ENCODE measurements around the gene SRP14.
"Not testable (repeated sequence)": the region's sequence is repeated elsewhere in the genome, so short reads cannot be mapped to it uniquely, and the experiment has no call there.

SRP14 gene

DNA sequence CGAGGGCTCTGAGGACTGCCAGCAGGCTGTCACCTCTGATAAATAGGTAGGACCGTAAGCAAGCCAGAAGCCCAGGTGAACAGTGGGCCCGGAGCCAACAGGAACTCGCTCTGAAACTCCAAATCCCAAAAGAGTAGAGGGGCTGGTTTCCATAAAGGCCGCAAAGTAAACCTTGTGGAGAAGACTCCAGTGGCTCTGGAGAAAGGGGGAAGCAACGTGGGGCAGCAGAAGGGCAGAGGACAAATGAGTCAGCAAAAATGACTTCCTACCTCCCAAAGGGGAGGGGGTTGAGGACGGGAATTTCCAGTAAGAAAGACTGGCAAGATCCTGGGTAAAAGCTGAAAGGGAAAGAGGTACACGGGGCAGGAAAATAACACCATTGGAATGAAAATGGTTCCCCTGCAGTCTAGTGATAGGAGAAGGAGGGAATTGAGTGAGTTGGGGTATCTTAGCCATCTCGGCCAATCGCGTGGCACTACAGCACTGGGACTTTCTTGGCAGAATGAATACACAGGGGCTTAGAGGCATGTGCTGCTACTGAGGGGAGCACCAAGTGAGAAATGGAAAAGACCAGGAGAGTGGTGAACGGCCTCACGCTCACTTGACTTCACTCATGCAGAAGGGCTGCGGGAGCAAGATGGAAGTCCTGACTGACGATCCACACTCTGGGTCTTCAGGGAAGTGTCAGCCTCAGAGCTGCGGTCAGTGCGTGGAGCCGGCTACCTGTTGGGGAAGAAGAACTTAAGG is 36.5 kb upstream of the SRP14 start:
- Histone ChIP-seq H3K9ac (ENCODE audit: low read length) (no peak overlapping the region), H3K27me3 (replicated peaks; ENCODE audit: control insufficient read depth, insufficient read depth, low read length) (no peaks in the 10 kb centered on the region), H3K4me1 (ENCODE audit: control insufficient read depth, insufficient read depth, low read length) (no peaks in the 10 kb centered on the region), H3K9me3 (ENCODE audit: control insufficient read depth, low read length) (no peaks in the 10 kb centered on the region), H3K36me3 (ENCODE audit: control insufficient read depth, insufficient read depth, low read length, severe bottlenecking) (no peaks in the 10 kb centered on the region), H3K4me3 (ENCODE audit: low read length) (no peak overlapping the region)
- DNase-seq (ENCODE audit: low read depth), result no peak

DNA sequence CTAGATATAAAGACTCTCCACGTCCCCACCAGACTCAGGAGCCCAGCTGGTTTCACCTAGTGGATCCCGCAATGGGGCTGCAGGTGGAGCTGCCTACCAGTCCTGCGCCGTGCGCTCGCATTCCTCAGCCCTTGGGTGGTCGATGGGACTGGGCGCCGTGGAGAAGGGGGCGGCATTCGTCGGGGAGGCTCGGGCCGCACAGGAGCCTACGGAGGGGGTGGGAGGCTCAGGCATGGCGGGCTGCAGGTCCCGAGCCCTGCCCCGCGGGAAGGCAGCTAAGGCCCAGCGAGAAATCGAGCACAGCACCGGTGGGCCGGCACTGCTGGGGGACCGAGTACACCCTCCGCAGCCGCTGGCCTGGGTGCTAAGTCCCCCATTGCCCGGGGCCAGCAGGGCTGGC is 35.7 kb upstream of the SRP14 start:
- H3K4me1 ChIP-seq (ENCODE audit: control insufficient read depth, insufficient read depth, low read length); DNase-seq (ENCODE audit: low read depth); H3K36me3 ChIP-seq (ENCODE audit: control insufficient read depth, insufficient read depth, low read length, severe bottlenecking); H3K9ac ChIP-seq (ENCODE audit: low read length); H3K9me3 ChIP-seq (ENCODE audit: control insufficient read depth, low read length); H3K4me3 ChIP-seq (ENCODE audit: low read length); H3K27me3 ChIP-seq (replicated peaks; ENCODE audit: control insufficient read depth, insufficient read depth, low read length): not testable (repeated sequence)

DNA sequence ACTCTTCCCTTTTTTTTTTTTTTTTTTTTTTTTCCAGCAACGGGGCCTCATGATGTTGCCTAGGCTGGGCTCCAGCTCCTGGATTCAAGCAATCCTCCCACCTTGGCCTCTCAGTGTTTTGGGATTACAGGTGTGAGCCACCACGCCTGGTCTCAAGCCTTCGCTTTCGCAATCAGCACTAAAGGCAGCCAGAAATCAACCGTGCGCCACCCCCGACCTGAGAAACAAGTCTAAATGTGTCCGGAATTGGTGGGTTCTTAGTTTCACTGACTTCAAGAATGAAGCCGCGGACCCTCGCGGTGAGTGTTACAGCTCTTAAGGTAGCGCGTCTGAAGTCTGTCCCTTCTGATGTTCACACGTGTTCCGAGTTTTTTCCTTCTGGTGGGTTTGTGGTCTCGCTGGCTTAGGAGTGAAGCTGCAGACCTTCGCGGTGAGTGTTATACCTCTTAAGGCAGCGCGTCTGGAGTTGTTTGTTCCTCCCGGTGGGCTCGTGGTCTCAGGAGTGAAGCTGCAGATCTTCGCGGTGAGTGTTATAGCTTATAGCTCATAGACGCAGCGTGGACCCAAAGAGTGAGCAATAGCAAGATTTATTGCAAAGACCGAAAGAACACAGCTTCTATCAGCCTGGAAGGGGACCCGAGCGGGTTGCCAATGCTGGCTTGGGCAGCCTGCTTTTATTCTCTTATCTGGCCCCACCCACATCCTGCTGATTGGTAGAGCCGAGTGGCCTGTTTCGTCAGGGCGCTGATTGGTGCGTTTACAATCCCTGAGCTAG is 34.9 kb upstream of the SRP14 start:
- H3K27me3 ChIP-seq (replicated peaks; ENCODE audit: control insufficient read depth, insufficient read depth, low read length); H3K4me3 ChIP-seq (ENCODE audit: low read length); H3K9ac ChIP-seq (ENCODE audit: low read length); H3K36me3 ChIP-seq (ENCODE audit: control insufficient read depth, insufficient read depth, low read length, severe bottlenecking); DNase-seq (ENCODE audit: low read depth); H3K9me3 ChIP-seq (ENCODE audit: control insufficient read depth, low read length); H3K4me1 ChIP-seq (ENCODE audit: control insufficient read depth, insufficient read depth, low read length): not testable (repeated sequence)

DNA sequence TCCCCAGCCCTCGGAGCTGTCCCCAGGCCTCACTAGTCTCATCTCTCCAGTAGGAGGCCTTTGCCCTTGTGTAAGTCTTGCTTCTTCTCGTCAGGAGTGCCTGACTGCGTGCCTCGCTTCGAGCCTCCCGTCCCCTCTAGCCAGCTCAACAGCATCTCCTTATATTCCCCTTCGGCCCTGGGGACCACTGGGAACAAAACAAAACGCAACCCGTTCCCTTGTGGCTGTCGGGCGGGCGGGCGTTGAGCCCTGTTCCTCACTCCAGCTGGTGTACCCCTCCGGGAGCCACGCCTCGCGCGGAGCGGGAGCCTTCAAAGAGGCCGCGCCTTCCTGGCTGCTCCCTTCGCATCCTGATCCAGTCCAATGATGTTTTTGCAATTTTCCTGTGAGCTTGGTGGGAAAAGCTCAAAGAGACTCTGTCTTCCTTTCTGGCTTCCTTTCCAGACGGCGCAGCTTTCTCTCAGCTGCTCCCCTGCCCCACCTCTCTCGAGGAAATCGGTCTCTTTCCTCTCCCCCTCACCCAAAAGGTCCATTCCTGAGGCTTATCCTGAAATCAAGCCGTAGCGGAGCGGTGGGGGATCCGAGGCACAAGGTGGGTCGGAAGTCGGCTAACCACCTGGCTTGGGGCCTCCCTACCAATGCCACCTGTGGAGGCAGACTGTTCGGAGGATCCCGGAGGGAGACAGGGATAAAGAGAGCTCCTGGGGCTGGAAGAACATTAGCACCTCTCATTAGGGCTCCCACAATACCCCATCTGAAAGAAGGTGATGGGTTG is 33.4 kb upstream of the SRP14 start:
- Histone ChIP-seq H3K9ac (ENCODE audit: low read length) (no peak overlapping the region), H3K36me3 (ENCODE audit: control insufficient read depth, insufficient read depth, low read length, severe bottlenecking) (no peaks in the 10 kb centered on the region), H3K9me3 (ENCODE audit: control insufficient read depth, low read length) (no peaks in the 10 kb centered on the region), H3K27me3 (replicated peaks; ENCODE audit: control insufficient read depth, insufficient read depth, low read length) (no peaks in the 10 kb centered on the region), H3K4me1 (ENCODE audit: control insufficient read depth, insufficient read depth, low read length) (peaks cover 18% of the 10 kb centered on the region), H3K4me3 (ENCODE audit: low read length) (no peak overlapping the region)
- DNase-seq (ENCODE audit: low read depth), result no peak

DNA sequence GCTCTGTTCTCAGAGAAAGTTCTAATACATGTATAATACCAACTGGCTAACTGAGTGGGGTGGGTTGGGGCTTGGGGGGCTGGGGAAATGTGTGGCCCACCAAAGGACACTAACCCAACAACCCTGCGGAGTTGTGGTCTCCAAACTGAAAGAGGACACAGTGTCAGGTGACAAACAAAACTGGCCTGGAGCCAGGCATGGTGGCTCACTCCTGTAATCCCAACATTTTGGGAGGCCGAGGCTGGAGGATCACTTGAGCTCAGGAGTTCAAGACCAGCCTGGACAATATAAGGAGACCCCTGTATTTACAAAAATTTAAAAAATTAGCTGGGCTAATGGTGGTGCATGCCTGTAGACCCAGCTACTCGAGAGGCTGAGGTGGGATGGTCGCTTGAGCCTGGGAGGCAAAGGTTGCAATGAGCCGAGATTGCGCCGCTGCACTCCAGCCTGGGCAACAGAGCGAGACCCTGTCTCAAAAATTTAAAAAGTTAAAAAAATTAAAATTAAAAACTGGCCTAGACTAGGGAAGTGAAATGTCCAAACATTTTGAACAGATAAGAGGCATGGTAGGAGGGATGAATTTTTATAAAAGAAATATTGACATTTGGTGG is 31.7 kb upstream of the SRP14 start:
- DNase-seq (ENCODE audit: low read depth), result no peak
- peaks cover 20% of the 10 kb centered on the region for H3K4me1 ChIP-seq (ENCODE audit: control insufficient read depth, insufficient read depth, low read length)
- H3K27me3 ChIP-seq (replicated peaks; ENCODE audit: control insufficient read depth, insufficient read depth, low read length), result no peaks in the 10 kb centered on the region
- no peak overlapping the region for H3K9ac ChIP-seq (ENCODE audit: low read length)
- no peaks in the 10 kb centered on the region for H3K9me3 ChIP-seq (ENCODE audit: control insufficient read depth, low read length)
- no peak overlapping the region for H3K4me3 ChIP-seq (ENCODE audit: low read length)
- H3K36me3 ChIP-seq (ENCODE audit: control insufficient read depth, insufficient read depth, low read length, severe bottlenecking), result no peaks in the 10 kb centered on the region

DNA sequence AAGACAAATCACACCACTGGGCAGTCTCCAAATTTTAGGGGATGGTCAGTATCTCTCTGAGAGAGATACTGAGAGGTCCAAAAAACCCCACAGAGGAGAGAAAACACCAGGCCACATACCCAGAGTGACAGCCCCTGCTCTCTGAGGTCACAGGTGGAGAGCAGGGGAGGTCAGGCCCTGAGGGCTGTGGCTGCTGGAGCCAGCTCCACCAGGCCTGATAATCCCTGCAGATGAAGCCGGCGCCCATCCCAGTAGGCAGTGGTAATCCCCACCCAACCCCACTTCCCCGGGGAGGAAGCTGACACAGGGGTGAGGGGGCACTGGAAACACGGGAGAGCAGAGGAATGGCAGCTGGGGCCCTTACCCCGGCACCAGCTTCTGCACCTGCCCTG is 31.2 kb upstream of the SRP14 start:
- no peaks in the 10 kb centered on the region for H3K36me3 ChIP-seq (ENCODE audit: control insufficient read depth, insufficient read depth, low read length, severe bottlenecking)
- H3K27me3 ChIP-seq (replicated peaks; ENCODE audit: control insufficient read depth, insufficient read depth, low read length), result no peaks in the 10 kb centered on the region
- H3K9ac ChIP-seq (ENCODE audit: low read length), result no peak overlapping the region
- peaks cover 20% of the 10 kb centered on the region for H3K4me1 ChIP-seq (ENCODE audit: control insufficient read depth, insufficient read depth, low read length)
- DNase-seq (ENCODE audit: low read depth), result no peak
- no peaks in the 10 kb centered on the region for H3K9me3 ChIP-seq (ENCODE audit: control insufficient read depth, low read length)
- H3K4me3 ChIP-seq (ENCODE audit: low read length), result no peak overlapping the region

DNA sequence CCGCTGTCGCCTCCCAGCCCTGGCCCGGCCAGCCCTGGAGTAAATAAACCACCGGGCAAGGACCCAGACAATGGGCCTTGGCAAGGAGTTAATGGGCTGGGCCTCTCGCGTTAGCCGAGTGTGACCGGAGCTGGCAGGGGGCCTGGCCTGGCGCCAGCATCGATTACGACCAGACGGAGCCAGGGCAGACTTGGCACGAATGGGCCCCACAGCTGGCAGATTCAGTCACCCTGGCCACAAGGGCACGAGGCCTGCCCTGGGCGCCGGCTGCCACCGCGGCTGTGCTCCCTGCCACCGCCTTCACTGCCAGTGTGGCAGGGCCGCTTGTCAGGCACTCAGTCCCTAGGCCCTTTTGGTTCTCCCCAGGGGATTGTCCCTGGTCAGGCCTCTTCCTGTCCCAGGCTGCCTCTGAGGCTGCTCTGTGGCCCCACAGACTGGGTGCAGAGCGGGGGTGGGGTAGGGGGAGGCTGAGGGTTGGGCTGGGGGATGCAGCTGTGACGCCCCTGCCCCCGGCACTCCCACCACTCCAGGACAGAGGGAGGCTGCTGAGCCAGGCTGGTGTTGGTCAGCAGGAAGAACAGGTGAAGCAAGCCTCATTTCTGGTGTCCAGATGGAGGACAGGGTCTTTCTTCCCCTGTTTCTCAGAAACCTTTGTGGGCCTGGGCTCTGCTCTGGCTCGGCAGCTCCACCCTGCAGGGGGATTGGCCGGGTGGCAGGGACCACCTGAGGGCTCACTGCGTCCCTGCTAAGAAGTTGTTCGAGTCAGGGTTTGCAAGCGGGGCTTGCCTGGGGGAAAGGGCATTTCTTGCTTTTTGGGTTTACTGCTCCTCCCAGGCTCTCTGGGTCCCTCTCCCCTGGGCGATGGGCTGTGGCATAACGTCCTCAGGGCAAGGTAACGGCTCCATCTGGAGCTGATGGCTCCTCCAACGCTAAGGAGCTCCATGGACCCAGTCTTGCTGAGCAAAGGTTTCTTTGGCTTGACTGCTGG is 30.5 kb upstream of the SRP14 start:
- no peaks in the 10 kb centered on the region for H3K27me3 ChIP-seq (replicated peaks; ENCODE audit: control insufficient read depth, insufficient read depth, low read length)
- peak; percentile 96 for DNase-seq (ENCODE audit: low read depth)
- H3K4me3 ChIP-seq (ENCODE audit: low read length), result no peak overlapping the region
- H3K4me1 ChIP-seq (ENCODE audit: control insufficient read depth, insufficient read depth, low read length), result peaks cover 20% of the 10 kb centered on the region
- H3K9ac ChIP-seq (ENCODE audit: low read length), result no peak overlapping the region
- H3K9me3 ChIP-seq (ENCODE audit: control insufficient read depth, low read length), result no peaks in the 10 kb centered on the region
- H3K36me3 ChIP-seq (ENCODE audit: control insufficient read depth, insufficient read depth, low read length, severe bottlenecking), result no peaks in the 10 kb centered on the region

DNA sequence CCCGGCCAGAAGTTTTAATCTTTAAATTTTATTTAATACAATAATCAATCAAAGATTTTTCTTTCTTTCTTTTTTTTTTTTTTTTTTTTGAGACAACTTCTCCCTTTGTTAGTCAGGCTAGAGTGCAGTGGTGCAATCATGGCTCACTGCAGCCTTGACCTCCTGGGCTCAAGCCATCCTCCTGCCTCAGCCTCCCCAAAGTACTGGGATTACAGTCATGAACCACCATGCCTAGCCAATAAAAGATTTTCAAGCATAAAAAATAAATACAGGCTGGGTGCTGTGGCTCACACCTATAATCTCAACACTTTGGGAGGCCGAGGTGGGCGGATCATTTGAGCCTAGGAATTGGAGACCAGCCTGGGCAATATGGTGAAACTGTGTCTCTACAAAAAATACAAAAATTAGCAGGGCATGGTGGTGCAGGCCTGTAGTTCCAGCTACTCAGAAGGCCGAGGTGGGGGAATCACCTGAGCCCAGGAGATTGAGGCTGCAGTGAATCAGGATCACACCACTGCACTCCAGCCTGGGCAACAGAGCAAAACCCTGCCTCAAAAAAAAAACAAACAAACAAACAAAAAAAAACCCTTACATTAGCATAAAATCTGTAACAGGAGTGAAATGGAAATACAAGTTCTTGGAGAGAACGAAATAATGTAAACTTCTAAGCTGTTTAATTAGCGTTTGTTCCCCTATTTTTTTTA is 29.1 kb upstream of the SRP14 start:
- no peak overlapping the region for H3K4me3 ChIP-seq (ENCODE audit: low read length)
- peaks cover 34% of the 10 kb centered on the region for H3K4me1 ChIP-seq (ENCODE audit: control insufficient read depth, insufficient read depth, low read length)
- H3K9ac ChIP-seq (ENCODE audit: low read length), result no peak overlapping the region
- no peak for DNase-seq (ENCODE audit: low read depth)
- H3K36me3 ChIP-seq (ENCODE audit: control insufficient read depth, insufficient read depth, low read length, severe bottlenecking), result no peaks in the 10 kb centered on the region
- no peaks in the 10 kb centered on the region for H3K9me3 ChIP-seq (ENCODE audit: control insufficient read depth, low read length)
- no peaks in the 10 kb centered on the region for H3K27me3 ChIP-seq (replicated peaks; ENCODE audit: control insufficient read depth, insufficient read depth, low read length)

DNA sequence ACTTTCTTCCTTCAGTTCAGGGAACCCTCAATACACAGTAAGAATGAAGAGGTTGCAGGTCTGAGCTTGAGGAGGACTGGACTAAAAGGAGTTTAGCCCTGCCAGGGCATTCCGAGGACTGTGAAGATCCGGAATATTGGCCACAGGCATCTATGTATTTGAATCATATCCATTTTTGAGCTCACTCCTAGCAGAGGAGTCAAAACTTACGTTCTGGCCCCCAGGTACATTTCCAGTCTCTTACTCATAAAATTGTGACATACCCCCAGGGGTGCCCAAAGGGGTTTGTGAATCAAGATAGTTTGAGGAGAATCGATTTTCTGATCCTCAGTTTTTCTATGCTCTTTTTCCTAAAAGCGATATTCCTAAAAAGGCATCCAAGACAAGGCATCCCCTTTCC is 27.6 kb upstream of the SRP14 start:
- Histone ChIP-seq H3K27me3 (replicated peaks; ENCODE audit: control insufficient read depth, insufficient read depth, low read length) (no peaks in the 10 kb centered on the region), H3K4me3 (ENCODE audit: low read length) (no peak overlapping the region), H3K4me1 (ENCODE audit: control insufficient read depth, insufficient read depth, low read length) (peaks cover 34% of the 10 kb centered on the region), H3K36me3 (ENCODE audit: control insufficient read depth, insufficient read depth, low read length, severe bottlenecking) (no peaks in the 10 kb centered on the region), H3K9ac (ENCODE audit: low read length) (no peak overlapping the region), H3K9me3 (ENCODE audit: control insufficient read depth, low read length) (no peaks in the 10 kb centered on the region)
- DNase-seq (ENCODE audit: low read depth), result no peak

DNA sequence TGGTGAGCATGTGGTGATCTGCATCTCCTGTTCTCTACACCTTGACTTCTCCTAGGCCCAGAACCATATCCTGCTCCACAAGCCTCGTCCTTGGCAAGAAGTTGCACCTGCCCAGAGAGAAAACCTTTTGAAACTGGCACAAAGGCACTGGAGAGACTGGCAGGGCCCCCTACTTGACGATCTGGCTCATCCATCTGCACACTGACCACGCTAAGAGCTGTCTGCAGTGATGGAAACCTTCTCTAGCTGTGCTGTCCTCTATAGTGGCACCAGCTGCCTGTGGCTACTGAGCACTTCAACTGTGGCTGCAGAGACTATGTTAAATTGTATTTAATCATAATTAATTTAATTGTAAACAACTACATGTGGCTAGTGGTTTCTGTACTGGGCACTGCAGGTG is 26.2 kb upstream of the SRP14 start:
- no peak overlapping the region for H3K9ac ChIP-seq (ENCODE audit: low read length)
- no peak overlapping the region for H3K4me3 ChIP-seq (ENCODE audit: low read length)
- no peaks in the 10 kb centered on the region for H3K27me3 ChIP-seq (replicated peaks; ENCODE audit: control insufficient read depth, insufficient read depth, low read length)
- H3K9me3 ChIP-seq (ENCODE audit: control insufficient read depth, low read length), result no peaks in the 10 kb centered on the region
- H3K36me3 ChIP-seq (ENCODE audit: control insufficient read depth, insufficient read depth, low read length, severe bottlenecking), result no peaks in the 10 kb centered on the region
- H3K4me1 ChIP-seq (ENCODE audit: control insufficient read depth, insufficient read depth, low read length), result peaks cover 34% of the 10 kb centered on the region
- no peak for DNase-seq (ENCODE audit: low read depth)
